SK-N-SH (cell line): ENCODE measurements around the gene TRNP1.

ENCODE experiments used
- CTCF ChIP-seq: fragments of 200-600 bp; sonication (generic); IDR thresholded peaks from 2 replicates; pipeline ENCODE4 v1.6.1; 2017; ENCODE audit warnings: antibody characterized with exemption, mild to moderate bottlenecking, moderate library complexity
- ZBTB33 ChIP-seq: IDR thresholded peaks from 2 replicates; pipeline ENCODE4 v1.4.0; 2012; ENCODE audit warnings: low read depth, borderline replicate concordance

- TF ChIP-seq CTCF (no peak), ZBTB33 (no peak)
Measured at GRCh38 chr1:26999440-26999987, 6.0 kb downstream of the TRNP1 start.
